OCI-LY1 (cell line): Measurements from ENCODE around the gene UGT1A10.

Experiments
- H2AFZ ChIP-seq: fragments of 200-600 bp; sonication (generic), shearing (Covaris generic); 2 replicates; pipeline ENCODE4 v1.6.0; 2014; ENCODE audit warnings: antibody characterized with exemption, mild to moderate bottlenecking, low read length
- H3F3A ChIP-seq: fragments of 200-600 bp; sonication (generic), shearing (Covaris generic); 2 replicates; pipeline ENCODE4 v1.6.0; 2014; ENCODE audit warnings: mild to moderate bottlenecking, antibody characterized with exemption, low read length, moderate library complexity; ENCODE audit not compliant: insufficient read depth
- H3K27ac ChIP-seq: fragments of 200-600 bp; sonication (generic); 2 replicates; pipeline ENCODE4 v1.5.1; 2014; ENCODE audit warnings: low read length, mixed run types, mild to moderate bottlenecking, low read depth; ENCODE audit not compliant: poor library complexity, severe bottlenecking
- H3K27me3 ChIP-seq: fragments of 200-600 bp; sonication (generic); 2 replicates; pipeline ENCODE4 v1.6.0; 2014; ENCODE audit warnings: antibody characterized with exemption, mild to moderate bottlenecking, low read length, moderate library complexity; ENCODE audit not compliant: insufficient read depth
- H3K36me3 ChIP-seq: fragments of 200-600 bp; sonication (generic); 2 replicates; pipeline ENCODE4 v1.6.1; 2014; ENCODE audit warnings: mild to moderate bottlenecking, antibody characterized with exemption, low read length, moderate library complexity, mixed read lengths; ENCODE audit not compliant: insufficient read depth
- H3K4me1 ChIP-seq: fragments of 200-600 bp; sonication (generic); 2 replicates; pipeline ENCODE4 v1.5.1; 2014; ENCODE audit warnings: mild to moderate bottlenecking, low read length, moderate library complexity; ENCODE audit not compliant: insufficient read depth, severe bottlenecking
- H3K4me2 ChIP-seq: fragments of 200-600 bp; sonication (generic), shearing (Covaris generic); 2 replicates; pipeline ENCODE4 v1.6.1; 2014; ENCODE audit warnings: low read length
- H3K4me3 ChIP-seq: fragments of 200-600 bp; sonication (generic); 2 replicates; pipeline ENCODE4 v1.5.1; 2014; ENCODE audit warnings: low read length, low read depth, mild to moderate bottlenecking, mixed read lengths; ENCODE audit not compliant: poor library complexity, severe bottlenecking
- H3K79me2 ChIP-seq: fragments of 200-600 bp; shearing (Covaris generic); 2 replicates; pipeline ENCODE4 v1.6.1; 2016; ENCODE audit warnings: mixed run types, low read length, mixed read lengths; ENCODE audit not compliant: insufficient read depth
- H3K9ac ChIP-seq: fragments of 200-600 bp; sonication (generic), shearing (Covaris generic); 2 replicates; pipeline ENCODE4 v1.6.1; 2014; ENCODE audit warnings: mild to moderate bottlenecking, low read length, mixed read lengths
- H3K9me2 ChIP-seq: fragments of 200-600 bp; sonication (generic), shearing (Covaris generic); 2 replicates; pipeline ENCODE4 v1.6.1; 2014; ENCODE audit warnings: low read depth, mild to moderate bottlenecking, low read length, mixed read lengths
- H3K9me3 ChIP-seq: fragments of 200-600 bp; shearing (Covaris generic); 2 replicates; pipeline ENCODE4 v1.6.1; 2014; ENCODE audit warnings: low read length, mixed read lengths
- H4K20me1 ChIP-seq: fragments of 200-600 bp; sonication (generic), shearing (Covaris generic); 2 replicates; pipeline ENCODE4 v1.6.0; 2016; ENCODE audit warnings: mild to moderate bottlenecking, low read length; ENCODE audit not compliant: insufficient read depth
- EZH2 ChIP-seq: fragments of 200-600 bp; sonication (generic), shearing (Covaris generic); IDR thresholded peaks from 2 replicates; pipeline ENCODE4 v1.8.0; 2017; ENCODE audit warnings: borderline replicate concordance, mixed run types, mild to moderate bottlenecking, antibody characterized with exemption, low read length, moderate library complexity, mixed read lengths
- TF ChIP-seq, protein P1 (sequence below): fragments of 200-600 bp; sonication (generic), shearing (Covaris generic); IDR thresholded peaks from 2 replicates; pipeline ENCODE4 v1.5.1; 2017; ENCODE audit warnings: mild to moderate bottlenecking, antibody characterized with exemption, low read length, moderate library complexity, mixed read lengths

Gene UGT1A10

DNA sequence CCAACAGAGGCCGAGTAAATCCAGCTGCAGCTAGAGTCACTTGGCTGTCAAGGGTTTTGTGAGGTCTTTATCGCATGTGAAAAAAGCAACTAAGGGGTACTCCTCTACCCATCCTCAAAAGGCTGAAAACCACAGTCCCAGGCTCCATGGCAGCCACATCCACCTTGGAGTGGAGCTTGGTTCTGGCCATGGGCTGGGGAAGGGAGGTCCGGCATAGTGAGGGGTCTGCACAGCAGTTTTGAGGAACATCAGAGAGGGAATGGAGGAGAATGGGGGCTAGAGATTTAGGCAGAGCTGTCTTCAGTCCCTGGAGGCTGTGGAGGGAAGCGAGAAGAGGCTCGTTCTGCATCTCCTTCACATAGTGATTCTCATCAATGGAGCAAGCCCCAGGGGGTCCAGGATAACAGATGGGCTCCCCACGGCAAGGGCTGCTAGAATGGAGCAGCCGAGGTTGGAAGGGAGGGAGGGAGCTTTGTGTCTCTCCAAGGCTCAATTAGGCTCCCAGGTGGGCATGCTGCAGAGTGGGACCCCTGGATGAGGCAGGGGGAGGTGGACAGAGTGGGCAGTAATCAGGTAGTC lies 162.9 kb downstream of the UGT1A10 start:
- Histone ChIP-seq H3K27ac (no peak overlapping the region), H3F3A (no peaks in the 10 kb centered on the region), H3K9me2 (no peaks in the 10 kb centered on the region), H2AFZ (no peak overlapping the region), H3K27me3 (no peaks in the 10 kb centered on the region), H3K9ac (no peak overlapping the region), H3K4me2 (no peak overlapping the region), H3K9me3 (no peaks in the 10 kb centered on the region), H3K4me1 (peaks cover 3% of the 10 kb centered on the region), H3K36me3 (no peaks in the 10 kb centered on the region), H3K4me3 (no peak overlapping the region), H3K79me2 (no peaks in the 10 kb centered on the region), H4K20me1 (no peaks in the 10 kb centered on the region)
- no peak for TF ChIP-seq EZH2
- TF ChIP-seq, protein P1, sequence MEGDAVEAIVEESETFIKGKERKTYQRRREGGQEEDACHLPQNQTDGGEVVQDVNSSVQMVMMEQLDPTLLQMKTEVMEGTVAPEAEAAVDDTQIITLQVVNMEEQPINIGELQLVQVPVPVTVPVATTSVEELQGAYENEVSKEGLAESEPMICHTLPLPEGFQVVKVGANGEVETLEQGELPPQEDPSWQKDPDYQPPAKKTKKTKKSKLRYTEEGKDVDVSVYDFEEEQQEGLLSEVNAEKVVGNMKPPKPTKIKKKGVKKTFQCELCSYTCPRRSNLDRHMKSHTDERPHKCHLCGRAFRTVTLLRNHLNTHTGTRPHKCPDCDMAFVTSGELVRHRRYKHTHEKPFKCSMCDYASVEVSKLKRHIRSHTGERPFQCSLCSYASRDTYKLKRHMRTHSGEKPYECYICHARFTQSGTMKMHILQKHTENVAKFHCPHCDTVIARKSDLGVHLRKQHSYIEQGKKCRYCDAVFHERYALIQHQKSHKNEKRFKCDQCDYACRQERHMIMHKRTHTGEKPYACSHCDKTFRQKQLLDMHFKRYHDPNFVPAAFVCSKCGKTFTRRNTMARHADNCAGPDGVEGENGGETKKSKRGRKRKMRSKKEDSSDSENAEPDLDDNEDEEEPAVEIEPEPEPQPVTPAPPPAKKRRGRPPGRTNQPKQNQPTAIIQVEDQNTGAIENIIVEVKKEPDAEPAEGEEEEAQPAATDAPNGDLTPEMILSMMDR: no peak

DNA sequence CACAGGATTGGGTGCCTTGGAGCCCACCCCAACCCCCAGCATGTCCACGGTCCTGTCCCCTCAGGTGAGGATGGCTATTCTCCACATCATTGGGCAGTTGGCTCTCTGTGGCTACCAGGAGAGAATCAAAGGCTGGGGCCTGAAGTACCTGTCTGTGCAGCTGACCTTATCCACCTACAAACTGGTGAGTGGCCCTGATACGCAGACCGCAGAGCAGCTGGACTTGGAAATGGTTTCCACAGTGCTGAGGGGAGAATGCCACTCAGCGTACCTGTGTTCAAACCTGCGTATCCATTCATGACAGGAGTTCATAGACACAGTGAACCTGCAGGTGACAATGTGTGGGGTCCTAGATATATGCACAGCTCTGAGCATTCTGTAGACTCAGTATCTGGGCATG lies 163.5 kb downstream of the UGT1A10 start:
- Histone ChIP-seq H3K9me3 (no peaks in the 10 kb centered on the region), H3K27me3 (no peaks in the 10 kb centered on the region)

DNA sequence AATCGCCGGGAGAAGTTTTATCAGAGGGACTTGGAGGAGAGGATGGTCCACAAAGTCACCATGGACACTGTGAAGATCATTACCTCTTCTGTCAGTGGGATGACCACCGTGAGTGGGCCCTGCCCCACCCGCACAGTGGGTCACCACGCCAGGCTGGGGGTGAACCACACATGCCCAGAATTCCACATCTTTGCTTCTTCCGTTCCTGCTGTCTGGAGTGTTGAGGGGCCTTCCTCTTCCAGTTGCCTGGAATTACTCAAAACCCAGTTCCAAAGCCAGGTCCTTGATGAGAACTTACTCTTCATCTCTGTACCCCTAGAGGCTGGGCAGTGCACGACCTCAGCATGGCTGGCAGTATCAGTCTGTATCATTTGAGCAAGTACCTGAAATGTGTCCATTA lies 164.0 kb downstream of the UGT1A10 start:
- no peak overlapping the region for H3K4me3 ChIP-seq
- no peaks in the 10 kb centered on the region for H3F3A ChIP-seq
- no peak overlapping the region for H2AFZ ChIP-seq
- H4K20me1 ChIP-seq: no peaks in the 10 kb centered on the region
- H3K27me3 ChIP-seq: no peaks in the 10 kb centered on the region
- no peak overlapping the region for H3K4me2 ChIP-seq
- H3K9me2 ChIP-seq: no peaks in the 10 kb centered on the region
- no peak overlapping the region for H3K9ac ChIP-seq
- TF ChIP-seq EZH2: no peak
- TF ChIP-seq, protein P1: no peak
- H3K27ac ChIP-seq: no peak overlapping the region
- H3K36me3 ChIP-seq: no peaks in the 10 kb centered on the region
- no peaks in the 10 kb centered on the region for H3K9me3 ChIP-seq
- H3K4me1 ChIP-seq: no peaks in the 10 kb centered on the region
- no peaks in the 10 kb centered on the region for H3K79me2 ChIP-seq

More for the DNA sequence above, 163.5 kb downstream of the UGT1A10 start:
- Histone ChIP-seq H3F3A (no peaks in the 10 kb centered on the region), H2AFZ (no peak overlapping the region), H3K27ac (no peak overlapping the region), H4K20me1 (no peaks in the 10 kb centered on the region), H3K4me3 (no peak overlapping the region), H3K36me3 (no peaks in the 10 kb centered on the region), H3K79me2 (no peaks in the 10 kb centered on the region), H3K9me2 (no peaks in the 10 kb centered on the region), H3K4me2 (no peak overlapping the region), H3K4me1 (no peaks in the 10 kb centered on the region), H3K9ac (no peak overlapping the region)
- TF ChIP-seq EZH2: no peak
- TF ChIP-seq, protein P1: no peak
